ENCODE measurements around the gene GRP. TPM values are rescaled to one million over a fixed set of nuclear protein-coding genes. Genes with fewer than 3 reads are reported as not detected.
"Not testable (repeated sequence)": the region's sequence is repeated elsewhere in the genome, so short reads cannot be mapped to it uniquely, and the experiment has no call there.

GRP gene
- total RNA-seq, 1 experiment from 2014 or later, result not detected

GRCh38 chr18:59249199-59249774, 29.3 kb downstream of the GRP start:
- ChIA-PET CTCF (interaction anchor here (0.7 to 4.4 kb wide), 15 partner anchors 9 to 575 kb away, joined by 3 to 154 read pairs (median 4); partner anchors contain the start of gene CPLX4), RAD21 (ENCODE audit: low non-redundant PET in 1 of 2, low total read pairs in 2 of 2, uncharacterized antibody in 2 of 2, unreplicated experiment in 2 of 2) (interaction anchor here (0.6 to 2.4 kb wide), 3 partner anchors 59 to 153 kb away, joined by 5 to 22 read pairs (median 15); no protein-coding TSS in a partner anchor), POLR2A (interaction anchor here (0.6 to 1.3 kb wide), 2 partner anchors 61 to 153 kb away, joined by 3 to 6 read pairs; no protein-coding TSS in a partner anchor)
- Histone ChIP-seq H2AFZ (ENCODE audit: low read depth, low read length, poor library complexity, severe bottlenecking) (no peak overlapping the region), H3K9me3 (ENCODE audit: control insufficient read depth in 1 of 2, insufficient read depth in 1 of 2, low read depth in 1 of 2, low read length in 2 of 2) (no peaks in the 10 kb centered on the region), H3K9me2 (ENCODE audit: insufficient read depth) (no peaks in the 10 kb centered on the region), H3K27ac (ENCODE audit: low read depth, low read length) (no peak overlapping the region), H3K79me2 (ENCODE audit: insufficient read depth, low read length) (no peaks in the 10 kb centered on the region), H3K4me3 (replicated peaks in 1 of 2; ENCODE audit: low read depth in 1 of 2, low read length in 2 of 2) (no peak overlapping the region), H3K9ac (ENCODE audit: low read length) (no peak overlapping the region), H3K4me1 (ENCODE audit: control insufficient read depth in 1 of 2, insufficient read depth in 2 of 2, low read length in 2 of 2) (no peaks in the 10 kb centered on the region), H4K20me1 (ENCODE audit: insufficient read depth) (no peaks in the 10 kb centered on the region), H3K4me2 (ENCODE audit: low read length) (no peak overlapping the region), H3K27me3 (ENCODE audit: insufficient read depth, low read length) (peaks cover 45% of the 10 kb centered on the region), H3K36me3 (ENCODE audit: control insufficient read depth in 1 of 2, insufficient read depth in 2 of 2, low read length in 2 of 2) (no peaks in the 10 kb centered on the region)
- TF ChIP-seq FOSL1 (IDR thresholded peaks at IDR 0.05; ENCODE audit: low read depth), result no peak
- TF ChIP-seq ATF3 (IDR thresholded peaks at IDR 0.05), result no peak
- TF ChIP-seq ZBTB33 (IDR thresholded peaks at IDR 0.05; ENCODE audit: extremely low read depth, insufficient replicate concordance, low read length), result no peak
- peak; percentile 19; the same call in 1 of the 2 replicates for TF ChIP-seq CEBPB (IDR thresholded peaks at IDR 0.05; ENCODE audit: low read depth)
- TF ChIP-seq CTCF (IDR thresholded peaks at IDR 0.05 in 2 of 3, conservative IDR thresholded peaks at IDR 0.05 in 1 of 3; ENCODE audit: borderline replicate concordance in 1 of 3, insufficient read depth in 1 of 3, low read depth in 2 of 3, low read length in 2 of 3), result peak; percentile 72 to 81 (median 73)
- TF ChIP-seq SIN3A (IDR thresholded peaks at IDR 0.05; ENCODE audit: low read depth), result no peak
- peak; percentile 74 for TF ChIP-seq RAD21 (IDR thresholded peaks at IDR 0.05; ENCODE audit: low read depth)
- TF ChIP-seq EZH2 (IDR thresholded peaks at IDR 0.05), result no peak
- ATAC-seq (peak; percentile 94), DNase-seq (ENCODE audit: low read depth, low spot score) (peak; percentile 75)
- intact Hi-C loops (cut with micrococcal nuclease), result loop anchor here (1.0 to 2.0 kb wide), 3 partner anchors 59 to 574 kb away; no protein-coding TSS in a partner anchor
- no TSS peak for BruUV-seq (replicated peaks)

GRCh38 chr18:59255491-59255890, 35.5 kb downstream of the GRP start:
- BruUV-seq (replicated peaks); H3K79me2 ChIP-seq (ENCODE audit: insufficient read depth, low read length); H3K27ac ChIP-seq (ENCODE audit: low read depth, low read length); H4K20me1 ChIP-seq (ENCODE audit: insufficient read depth); POLR2A ChIA-PET; ATAC-seq; H3K9me3 ChIP-seq (ENCODE audit: control insufficient read depth in 1 of 2, insufficient read depth in 1 of 2, low read depth in 1 of 2, low read length in 2 of 2); H3K4me1 ChIP-seq (ENCODE audit: control insufficient read depth in 1 of 2, insufficient read depth in 2 of 2, low read length in 2 of 2); H3K4me3 ChIP-seq (replicated peaks in 1 of 2; ENCODE audit: low read depth in 1 of 2, low read length in 2 of 2); H3K4me2 ChIP-seq (ENCODE audit: low read length); H3K27me3 ChIP-seq (ENCODE audit: insufficient read depth, low read length); H3K9ac ChIP-seq (ENCODE audit: low read length); H3K36me3 ChIP-seq (ENCODE audit: control insufficient read depth in 1 of 2, insufficient read depth in 2 of 2, low read length in 2 of 2); intact Hi-C loops (cut with micrococcal nuclease); DNase-seq (ENCODE audit: low read depth, low spot score); H3K9me2 ChIP-seq (ENCODE audit: insufficient read depth); CTCF ChIA-PET; H2AFZ ChIP-seq (ENCODE audit: low read depth, low read length, poor library complexity, severe bottlenecking); RAD21 ChIA-PET (ENCODE audit: low non-redundant PET in 1 of 2, low total read pairs in 2 of 2, uncharacterized antibody in 2 of 2, unreplicated experiment in 2 of 2): not testable (repeated sequence)

- H3K9ac ChIP-seq (ENCODE audit: low read length); RAD21 ChIA-PET (ENCODE audit: low non-redundant PET in 1 of 2, low total read pairs in 2 of 2, uncharacterized antibody in 2 of 2, unreplicated experiment in 2 of 2); intact Hi-C loops (cut with micrococcal nuclease); H3K27me3 ChIP-seq (ENCODE audit: insufficient read depth, low read length); CTCF ChIA-PET; H3K4me1 ChIP-seq (ENCODE audit: control insufficient read depth in 1 of 2, insufficient read depth in 2 of 2, low read length in 2 of 2); H3K36me3 ChIP-seq (ENCODE audit: control insufficient read depth in 1 of 2, insufficient read depth in 2 of 2, low read length in 2 of 2); H2AFZ ChIP-seq (ENCODE audit: low read depth, low read length, poor library complexity, severe bottlenecking); H4K20me1 ChIP-seq (ENCODE audit: insufficient read depth); H3K4me3 ChIP-seq (replicated peaks in 1 of 2; ENCODE audit: low read depth in 1 of 2, low read length in 2 of 2); H3K79me2 ChIP-seq (ENCODE audit: insufficient read depth, low read length); H3K4me2 ChIP-seq (ENCODE audit: low read length); H3K9me2 ChIP-seq (ENCODE audit: insufficient read depth); DNase-seq (ENCODE audit: low read depth, low spot score); BruUV-seq (replicated peaks); ATAC-seq; H3K9me3 ChIP-seq (ENCODE audit: control insufficient read depth in 1 of 2, insufficient read depth in 1 of 2, low read depth in 1 of 2, low read length in 2 of 2); H3K27ac ChIP-seq (ENCODE audit: low read depth, low read length); POLR2A ChIA-PET: not testable (repeated sequence)
Measured at GRCh38 chr18:59261842-59262241, 41.9 kb downstream of the GRP start.
